Smooth muscle cell (in vitro differentiated cells): ENCODE results near the gene BANP. TPM values are rescaled to one million over a fixed set of nuclear protein-coding genes. Genes with fewer than 3 reads are reported as not detected.
A peak's percentile ranks its signal among the peaks of the same experiment; 100 is the strongest.
"Not testable (repeated sequence)": the region's sequence is repeated elsewhere in the genome, so short reads cannot be mapped to it uniquely, and the experiment has no call there.

Experiments used
- DNase-seq: peaks from one replicate; lab custom pipeline; 2025; ENCODE audit not compliant: unreplicated experiment; lab: John Stamatoyannopoulos, UW
- H2AFZ ChIP-seq: fragments of 200-600 bp; sonication (generic); 2 replicates; pipeline ENCODE4 v1.6.0; 2016; ENCODE audit warnings: antibody characterized with exemption, low read depth, mild to moderate bottlenecking
- H3F3A ChIP-seq: fragments of 200-600 bp; sonication (generic); 2 replicates; pipeline ENCODE4 v1.6.0; 2017; ENCODE audit warnings: antibody characterized with exemption, low read depth
- H3K27ac ChIP-seq: fragments of 200-600 bp; sonication (generic); 2 replicates; pipeline ENCODE4 v1.5.1; 2016; ENCODE audit warnings: low read depth, mild to moderate bottlenecking
- H3K27me3 ChIP-seq: fragments of 200-600 bp; sonication (generic); 2 replicates; pipeline ENCODE4 v1.6.1; 2016; ENCODE audit warnings: low read depth, mild to moderate bottlenecking
- H3K36me3 ChIP-seq: fragments of 200-600 bp; sonication (generic); 2 replicates; pipeline ENCODE4 v1.5.1; 2016; ENCODE audit warnings: low read depth
- H3K4me1 ChIP-seq: fragments of 200-600 bp; sonication (generic); 2 replicates; pipeline ENCODE4 v1.5.1; 2016; ENCODE audit warnings: low read depth
- H3K4me2 ChIP-seq: fragments of 200-600 bp; sonication (generic); 2 replicates; pipeline ENCODE4 v1.6.0; 2016; ENCODE audit warnings: mild to moderate bottlenecking
- H3K4me3 ChIP-seq: fragments of 200-600 bp; sonication (generic); 2 replicates; pipeline ENCODE4 v1.5.1; 2016; ENCODE audit warnings: mild to moderate bottlenecking
- H3K79me2 ChIP-seq: fragments of 200-600 bp; sonication (generic); 2 replicates; pipeline ENCODE4 v1.6.0; 2016; ENCODE audit warnings: low read depth, mild to moderate bottlenecking
- H3K9ac ChIP-seq: fragments of 200-600 bp; sonication (generic); 2 replicates; pipeline ENCODE4 v1.6.0; 2016; ENCODE audit warnings: low read depth
- H3K9me3 ChIP-seq: fragments of 200-600 bp; sonication (generic); replicated peaks from 2 replicates; pipeline ENCODE4 v1.5.1; 2016; ENCODE audit warnings: low read depth
- H4K20me1 ChIP-seq: fragments of 200-600 bp; sonication (generic); 2 replicates; pipeline ENCODE4 v1.6.0; 2016; ENCODE audit warnings: low read depth
- WGBS: methylation state at CpG from one replicate; pipeline ENCODE4 v1.1.7; 2016; ENCODE audit warnings: low lambda C conversion rate; 5-methylcytosine and 5-hydroxymethylcytosine counted together
- polyA plus RNA-seq: library from polyadenylated mRNA; unstranded; fragments of >200 nt; fragmentation: Nextera tagmentation; extraction: Ambion mirVana; gene quantifications from 2 replicates; pipeline ENCODE4 v1.2.1, GENCODE V29; 2016
- total RNA-seq: library from RNA; depleted of rRNA; stranded (reverse); fragments of >200 nt; gene quantifications from 2 replicates; pipeline ENCODE4 v1.2.3, GENCODE V29; 2014

Gene BANP
- total and polyA plus RNA-seq, 2 experiments from 2014 or later, result 11.5 to 19.5 TPM

GRCh38 chr16:88090377-88091175 lies 139.3 kb downstream of the BANP start:
- not testable (repeated sequence) for H3K4me2 ChIP-seq, H3K4me1 ChIP-seq, DNase-seq, H3K27ac ChIP-seq, H2AFZ ChIP-seq, H3F3A ChIP-seq, H3K4me3 ChIP-seq, H3K27me3 ChIP-seq, H3K36me3 ChIP-seq, H3K9ac ChIP-seq, H3K9me3 ChIP-seq, H3K79me2 ChIP-seq, H4K20me1 ChIP-seq
- WGBS, result 85% methylated on average over 31 of the region's 38 CpGs

- H3K27me3 ChIP-seq, H3K4me1 ChIP-seq, H3K9me3 ChIP-seq, H3K36me3 ChIP-seq, H4K20me1 ChIP-seq, H3K4me3 ChIP-seq, H3K9ac ChIP-seq, H3K79me2 ChIP-seq, H3F3A ChIP-seq: not testable (repeated sequence)
- peak overlapping the region; percentile 42 for H3K27ac ChIP-seq
- H2AFZ ChIP-seq, result peak overlapping the region; percentile 31
- 61% methylated on average over 34 of the region's 35 CpGs for WGBS
- H3K4me2 ChIP-seq, result peak overlapping the region; percentile 59
- peak; percentile 8 for DNase-seq
Observed at GRCh38 chr16:88091221-88091971, 140.2 kb downstream of the BANP start.

GRCh38 chr16:88091972-88092302 lies 140.7 kb downstream of the BANP start:
- not testable (repeated sequence) for H3K4me3 ChIP-seq, H4K20me1 ChIP-seq, H3K27me3 ChIP-seq, H3K36me3 ChIP-seq, H3K9me3 ChIP-seq, H3F3A ChIP-seq, DNase-seq, H3K79me2 ChIP-seq, H3K4me1 ChIP-seq, H3K9ac ChIP-seq
- H2AFZ ChIP-seq, result peak overlapping the region; percentile 31
- peak overlapping the region; percentile 42 for H3K27ac ChIP-seq
- WGBS, result 24% methylated on average over 9 of the region's 9 CpGs
- peak overlapping the region; percentile 59 for H3K4me2 ChIP-seq

DNA sequence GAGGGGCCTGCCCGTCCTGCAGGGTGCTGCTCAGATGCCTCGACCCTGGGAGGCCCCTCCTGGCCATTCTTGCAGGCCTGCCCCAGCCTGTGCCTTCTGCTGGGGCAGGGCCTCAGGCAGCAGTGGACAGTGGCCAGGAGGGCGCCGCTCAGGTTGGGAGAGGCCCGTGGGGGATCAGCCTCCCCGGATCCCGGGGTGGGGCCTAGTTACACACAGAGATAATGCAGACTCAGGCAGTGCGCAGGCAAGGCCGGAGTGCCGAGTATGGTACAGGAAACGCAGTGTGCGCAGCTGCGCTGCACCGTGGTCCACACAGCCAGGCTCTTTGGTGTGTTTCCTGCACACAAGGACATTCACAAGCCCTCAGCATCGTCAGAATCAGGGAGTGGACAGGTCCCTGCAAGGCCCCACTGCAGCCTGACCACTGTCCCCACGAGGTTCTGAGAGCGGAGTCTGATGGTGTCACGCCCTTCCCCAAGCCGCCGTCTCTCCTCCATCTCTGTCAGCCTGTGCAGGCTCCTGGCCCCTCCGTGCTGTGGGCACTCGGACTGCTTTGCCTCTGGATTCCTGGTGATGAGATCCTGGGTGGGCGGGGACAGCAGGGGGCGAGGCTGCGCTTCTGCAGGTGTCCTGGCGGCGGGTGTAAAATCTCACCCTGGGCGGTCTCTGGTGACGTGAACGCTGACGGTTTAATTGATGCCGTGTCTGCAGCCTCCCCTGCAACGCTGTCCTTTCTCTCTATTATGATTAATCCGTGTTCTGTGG lies 141.7 kb downstream of the BANP start:
- H3K4me1 ChIP-seq, H3K9ac ChIP-seq, H3K9me3 ChIP-seq, DNase-seq, H3K36me3 ChIP-seq, H3K27me3 ChIP-seq, H3K4me2 ChIP-seq, H3F3A ChIP-seq, H4K20me1 ChIP-seq, H2AFZ ChIP-seq, H3K79me2 ChIP-seq, H3K4me3 ChIP-seq, H3K27ac ChIP-seq: not testable (repeated sequence)
- WGBS, result 94% methylated on average over 9 of the region's 34 CpGs

GRCh38 chr16:88093556-88094252 lies 142.5 kb downstream of the BANP start:
- not testable (repeated sequence) for H3K4me1 ChIP-seq, H3K36me3 ChIP-seq, H3F3A ChIP-seq, H4K20me1 ChIP-seq, H3K27me3 ChIP-seq, H3K4me3 ChIP-seq, H3K9ac ChIP-seq, H3K9me3 ChIP-seq, H3K4me2 ChIP-seq, H2AFZ ChIP-seq, H3K27ac ChIP-seq, DNase-seq, H3K79me2 ChIP-seq
- WGBS, result 93% methylated on average over 22 of the region's 25 CpGs

- 96% methylated on average over 17 of the region's 17 CpGs for WGBS
- not testable (repeated sequence) for H3K36me3 ChIP-seq, H3K9me3 ChIP-seq, DNase-seq, H3F3A ChIP-seq, H3K4me2 ChIP-seq, H2AFZ ChIP-seq, H3K4me3 ChIP-seq, H3K27ac ChIP-seq, H4K20me1 ChIP-seq, H3K79me2 ChIP-seq, H3K4me1 ChIP-seq, H3K27me3 ChIP-seq, H3K9ac ChIP-seq
Observed at GRCh38 chr16:88094253-88094575, 143.0 kb downstream of the BANP start.

DNA sequence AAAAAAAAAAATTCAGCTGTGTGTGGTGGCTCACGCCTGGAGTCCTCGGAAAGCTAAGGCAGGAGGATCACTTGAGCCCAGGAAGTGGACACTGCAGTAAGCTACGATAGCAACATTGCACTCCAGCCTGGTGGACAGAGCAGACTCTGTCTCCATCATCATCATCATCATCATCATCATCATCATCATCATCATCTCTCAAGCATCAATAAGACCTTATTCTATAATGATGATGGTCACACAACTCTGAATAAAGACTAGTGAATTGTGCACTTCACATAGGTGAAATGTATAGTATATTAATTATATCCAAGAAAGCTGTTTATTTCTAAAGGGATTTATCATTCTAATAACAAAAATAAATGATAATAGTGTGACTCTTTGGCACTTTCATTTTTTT lies 143.7 kb downstream of the BANP start:
- not testable (repeated sequence) for H3K79me2 ChIP-seq, H3K4me1 ChIP-seq, H3K4me2 ChIP-seq, H3K27ac ChIP-seq, H2AFZ ChIP-seq, H3F3A ChIP-seq, H3K27me3 ChIP-seq, H3K9me3 ChIP-seq, H3K4me3 ChIP-seq, H4K20me1 ChIP-seq, H3K36me3 ChIP-seq, DNase-seq, H3K9ac ChIP-seq
- 99% methylated on average over 3 of the region's 3 CpGs for WGBS

- not testable (repeated sequence) for H3K9ac ChIP-seq, H3K4me3 ChIP-seq, H3K79me2 ChIP-seq, DNase-seq, H2AFZ ChIP-seq, H3K36me3 ChIP-seq, H4K20me1 ChIP-seq, H3K9me3 ChIP-seq, H3K4me1 ChIP-seq, H3K4me2 ChIP-seq, H3K27me3 ChIP-seq, H3K27ac ChIP-seq, H3F3A ChIP-seq
- WGBS, result 88% methylated on average over 2 of the region's 2 CpGs
Observed at GRCh38 chr16:88096659-88097058, 145.4 kb downstream of the BANP start.
